GM18951 (cell line): ENCODE results near the gene SNX20.
A peak's percentile ranks its signal among the peaks of the same experiment; 100 is the strongest.

Source experiments
- POLR2A ChIP-seq: IDR thresholded peaks from 4 replicates; pipeline ENCODE4 v1.6.1; 2011; ENCODE audit warnings: mild to moderate bottlenecking; ENCODE audit not compliant: insufficient read length, insufficient read depth; ENCODE audit errors: extremely low read depth
- in situ Hi-C: fragments of 300-500 bp; cut with MboI; formaldehyde crosslinking; loops from one replicate; pipeline ENCODE4 v1.12.0; 2022; ENCODE audit warnings: low sequenced_read_pairs, mixed read lengths, inconsistent platforms; ENCODE audit not compliant: unreplicated experiment

The SNX20 gene

DNA sequence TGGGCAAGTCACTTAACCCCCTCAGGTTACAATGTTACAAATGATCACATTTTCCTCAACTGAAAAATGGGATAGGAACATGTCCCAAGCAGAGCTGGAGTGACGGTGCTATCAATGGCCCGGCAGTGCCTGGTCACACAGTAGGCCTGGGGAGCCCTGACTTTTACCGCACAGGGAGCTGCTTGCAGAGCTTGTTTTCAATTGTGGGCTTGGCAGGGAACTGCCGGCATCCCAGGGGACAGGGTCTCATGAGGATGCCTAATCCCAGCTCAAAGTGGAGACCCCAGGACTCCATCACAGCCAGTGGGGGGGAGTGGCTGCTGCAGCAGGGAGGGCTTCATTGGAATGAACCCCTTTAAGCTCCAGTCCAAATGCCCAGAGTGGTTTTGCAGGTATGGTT lies 11.4 kb downstream of the SNX20 start:
- no peak for TF ChIP-seq POLR2A
- in situ Hi-C loops: no loop called here

DNA sequence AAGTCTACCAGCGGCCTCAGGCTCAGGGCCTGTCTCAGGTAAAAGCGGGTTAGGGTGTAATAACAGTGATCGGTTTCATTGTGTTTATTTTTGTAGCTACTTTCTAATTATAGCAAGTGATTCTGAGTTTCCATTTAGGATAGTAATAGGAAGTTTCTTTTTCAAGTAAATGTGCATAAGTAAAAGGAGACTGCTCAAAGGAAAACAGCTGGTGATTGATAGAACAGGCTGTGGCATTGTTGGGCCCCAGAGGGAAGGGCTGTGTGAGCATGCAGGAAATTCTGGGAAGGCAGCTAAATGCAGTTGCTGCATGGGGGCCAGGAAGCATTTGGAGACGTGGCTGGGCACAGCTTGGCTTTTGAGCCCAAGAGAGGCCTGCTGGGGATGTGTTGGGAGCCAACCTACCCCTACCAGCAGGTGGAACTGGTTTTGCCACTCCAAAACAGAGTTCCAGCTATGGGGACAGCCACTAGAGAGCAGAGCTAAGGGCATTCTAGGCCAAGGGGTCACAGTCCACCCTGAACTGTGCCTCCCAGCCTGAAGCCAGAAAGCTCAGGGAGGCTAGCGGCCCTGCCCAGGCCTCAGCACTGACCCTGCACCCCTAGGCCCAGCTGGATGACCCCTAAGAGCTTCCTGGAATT lies 12.6 kb downstream of the SNX20 start:
- in situ Hi-C loops: no loop called here
- no peak for TF ChIP-seq POLR2A

DNA sequence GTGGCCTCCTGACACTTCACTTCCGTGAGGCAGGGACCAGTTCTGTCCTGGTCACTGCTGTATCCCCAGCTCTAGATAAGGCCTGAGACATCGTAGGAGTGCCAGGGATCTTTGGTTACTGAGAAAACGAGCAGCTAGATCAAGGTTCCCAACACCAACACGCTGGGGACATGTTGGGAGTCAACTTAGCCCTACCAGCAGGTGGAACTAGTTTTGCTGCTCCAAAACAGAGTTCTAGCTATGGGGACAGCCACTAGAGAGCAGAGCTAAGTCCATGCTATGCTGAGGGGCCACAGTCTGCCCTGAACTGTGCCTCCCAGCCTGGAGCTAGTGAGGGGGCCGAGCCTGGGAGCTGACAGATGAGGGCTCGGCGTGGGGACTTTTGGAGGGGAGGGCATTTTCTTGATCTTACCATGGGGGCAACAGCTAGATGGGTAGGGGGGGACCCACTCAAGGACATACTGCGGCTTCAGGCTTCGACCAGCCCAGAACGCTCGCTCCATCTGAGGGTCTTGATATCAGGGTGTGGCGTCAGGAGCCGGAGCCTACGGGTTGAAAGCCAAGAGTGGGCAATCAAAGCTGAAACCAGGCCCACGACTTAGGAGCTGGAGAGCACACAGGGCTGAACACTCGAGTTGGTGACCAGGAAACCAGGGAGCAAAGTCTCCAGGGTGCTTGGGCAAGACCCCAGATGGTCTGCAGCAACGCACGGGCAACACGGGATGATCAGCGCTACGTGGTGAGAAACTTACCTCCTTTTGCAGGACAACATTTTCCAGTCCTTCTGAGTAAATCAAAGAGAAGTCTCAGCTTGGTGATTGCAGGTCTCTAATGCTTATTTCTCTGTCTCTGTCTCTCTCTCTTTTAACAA lies 13.4 kb downstream of the SNX20 start:
- no peak for TF ChIP-seq POLR2A
- in situ Hi-C loops: no loop called here

- TF ChIP-seq POLR2A: peak; percentile 45
- in situ Hi-C loops: no loop called here
Measured at GRCh38 chr16:50666658-50667496, 14.2 kb downstream of the SNX20 start.

DNA sequence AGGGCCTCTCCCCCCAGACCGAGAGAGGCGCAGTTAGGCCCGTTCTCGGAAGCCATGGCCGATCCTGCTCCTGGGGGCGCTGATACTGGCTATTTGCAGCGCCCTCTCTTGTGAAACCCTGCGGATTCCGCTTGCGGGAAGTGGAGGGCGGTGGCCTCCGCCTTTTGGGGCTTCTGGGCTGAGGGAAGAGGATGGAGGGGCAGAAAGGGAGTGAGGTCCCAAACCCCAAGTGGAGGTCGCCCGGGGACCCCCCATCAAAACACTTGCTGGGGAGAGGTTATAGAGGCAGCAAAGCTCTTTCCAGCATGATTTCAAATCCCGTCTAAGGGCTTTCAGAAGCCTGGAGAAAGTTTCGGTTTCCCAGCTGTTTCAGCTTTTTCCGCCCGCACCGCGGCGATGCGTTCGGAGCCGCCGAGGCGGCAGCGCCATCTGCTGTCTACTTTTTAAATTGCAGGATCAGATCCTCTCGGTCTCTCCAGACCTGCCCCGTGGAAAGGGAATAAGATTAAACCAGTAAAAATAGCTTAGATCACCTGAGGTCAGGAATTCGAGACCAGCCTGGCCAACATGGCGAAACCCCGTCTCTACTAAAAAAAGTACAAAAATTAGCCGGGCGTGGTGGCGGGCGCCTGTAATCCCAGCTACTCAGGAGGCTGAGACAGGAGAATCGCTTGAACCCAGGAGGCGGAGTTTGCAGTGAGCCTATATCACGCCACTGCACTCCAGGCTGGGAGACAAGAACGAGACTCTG lies 15.8 kb downstream of the SNX20 start:
- in situ Hi-C loops: no loop called here
- TF ChIP-seq POLR2A: no peak

- in situ Hi-C loops: no loop called here
- no peak for TF ChIP-seq POLR2A
Measured at GRCh38 chr16:50664270-50664669, 16.8 kb downstream of the SNX20 start.

DNA sequence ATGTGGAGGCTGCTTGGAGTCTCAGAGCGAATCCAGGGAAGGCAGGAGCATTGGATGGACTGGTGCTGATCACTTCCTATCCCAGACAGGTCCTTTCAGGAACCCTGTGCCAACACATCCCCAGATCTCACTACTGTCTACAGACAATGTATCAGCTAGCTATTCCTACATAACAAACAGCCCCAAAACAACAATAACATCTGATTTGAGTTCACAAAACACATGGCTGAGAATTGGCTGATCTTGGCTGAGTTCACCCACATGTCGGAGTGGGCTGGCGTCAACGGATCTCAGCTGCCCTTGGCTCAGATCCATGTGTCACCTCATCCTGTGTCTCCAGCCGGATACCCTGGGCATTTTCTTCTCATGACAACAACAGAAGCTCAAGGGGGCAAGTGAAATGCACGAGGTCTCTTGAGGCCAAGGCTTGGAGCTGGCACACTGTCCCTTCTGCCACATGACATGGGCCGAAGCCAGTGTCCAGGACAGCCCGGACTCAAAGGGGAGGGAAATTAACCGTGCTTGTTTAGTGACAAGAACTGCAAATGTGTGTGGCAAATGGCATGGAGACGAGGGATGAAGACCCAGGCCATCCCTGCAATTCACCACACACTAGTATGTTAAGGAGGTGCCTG lies 18.7 kb downstream of the SNX20 start:
- TF ChIP-seq POLR2A: no peak
- in situ Hi-C loops: no loop called here

- TF ChIP-seq POLR2A: no peak
- in situ Hi-C loops: no loop called here
Measured at GRCh38 chr16:50659806-50660205, 21.3 kb downstream of the SNX20 start.

DNA sequence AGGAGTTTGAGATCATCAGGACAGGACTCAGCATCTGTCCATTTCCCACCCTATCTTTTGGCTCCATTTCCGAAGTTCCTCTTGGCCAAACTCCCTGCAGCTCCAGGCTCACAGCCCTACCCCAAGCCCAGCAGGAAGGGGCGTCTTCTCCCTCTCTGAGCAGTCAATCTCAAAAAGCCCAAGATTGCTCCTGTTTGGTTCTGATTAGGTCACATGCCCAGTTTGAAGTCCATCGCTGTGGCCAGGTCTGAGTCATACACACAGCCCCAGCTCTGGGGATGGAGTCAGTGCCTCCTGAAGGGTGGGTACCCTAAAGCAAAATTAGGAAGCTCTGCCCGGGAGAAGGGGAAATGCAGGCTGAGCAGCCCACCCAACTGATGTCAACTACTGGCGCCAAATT lies 23.9 kb downstream of the SNX20 start:
- in situ Hi-C loops: no loop called here

DNA sequence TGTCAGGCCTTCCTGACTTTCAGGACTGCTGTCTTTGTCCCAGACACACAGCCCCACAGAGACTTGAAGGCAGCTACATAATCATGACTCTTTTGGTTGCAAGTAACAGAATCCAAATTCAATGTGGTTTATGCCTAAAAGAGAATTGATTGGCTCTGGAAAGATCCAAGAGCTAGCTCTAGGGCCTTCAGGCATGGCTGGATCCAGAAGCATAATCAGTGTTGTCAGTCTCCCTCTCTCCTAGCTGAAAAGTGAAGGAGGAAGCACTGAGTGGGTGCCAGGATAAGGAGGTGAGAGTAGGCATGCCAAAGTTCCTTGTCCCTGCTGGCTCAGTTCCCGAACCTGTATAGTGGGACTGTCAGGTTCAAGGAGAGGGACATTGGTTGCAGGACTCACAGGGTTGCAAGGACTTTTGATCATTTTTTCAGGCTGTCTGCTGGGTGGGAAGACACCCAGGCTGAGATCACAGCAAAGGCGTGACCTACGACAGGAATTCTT lies 25.5 kb downstream of the SNX20 start:
- in situ Hi-C loops: no loop called here
- TF ChIP-seq POLR2A: no peak

More for the DNA sequence above, 23.9 kb downstream of the SNX20 start:
- no peak for TF ChIP-seq POLR2A

DNA sequence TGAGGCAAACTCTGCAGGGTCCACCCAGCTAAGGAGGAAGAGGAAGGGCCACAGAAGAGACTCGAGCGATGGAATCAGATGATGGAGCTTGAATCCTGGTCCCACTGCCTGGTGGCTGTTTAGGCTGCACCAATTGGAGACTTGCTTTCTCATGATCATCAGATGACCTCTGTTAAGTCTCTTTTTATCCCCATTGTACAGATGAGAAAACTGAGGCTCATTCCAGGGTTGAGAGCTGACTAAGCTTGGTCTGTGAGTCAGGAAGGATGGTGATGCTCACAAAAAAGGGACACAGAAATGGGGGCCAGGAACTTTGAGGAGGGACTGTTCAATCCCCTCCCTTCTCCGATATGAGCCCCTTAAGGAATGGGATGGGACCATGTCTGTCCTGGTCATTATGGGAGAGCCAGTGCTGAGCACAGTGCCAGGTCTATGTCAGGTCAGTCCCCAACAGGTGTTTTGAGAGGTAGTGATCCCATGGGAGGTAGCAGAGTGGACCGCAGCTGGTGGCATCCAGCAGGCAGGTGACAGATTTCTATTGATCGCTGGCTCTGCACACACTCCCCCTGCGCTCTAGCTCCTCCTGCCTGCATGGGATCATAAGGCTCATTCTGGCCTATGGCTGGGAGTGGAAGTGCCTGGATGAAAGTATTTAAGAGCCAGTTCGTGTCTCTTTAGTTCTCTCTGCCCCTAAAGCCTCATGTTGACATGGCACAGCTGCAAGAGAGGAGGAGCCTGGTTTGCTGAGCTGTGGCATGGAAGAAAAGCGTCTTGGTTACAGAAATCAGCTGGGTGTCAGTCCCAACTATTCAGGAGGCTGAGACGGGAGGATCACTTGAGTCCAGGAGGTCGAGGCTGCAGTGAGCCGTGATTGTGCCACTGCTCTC lies 27.2 kb downstream of the SNX20 start:
- TF ChIP-seq POLR2A: no peak

More for the DNA sequence above, 27.2 kb downstream of the SNX20 start:
- in situ Hi-C loops: no loop called here
